HG03457 (cell line): ENCODE measurements around the gene C1orf198.
A peak's percentile ranks its signal among the peaks of the same experiment; 100 is the strongest.

ENCODE experiments used
- ATAC-seq: cut with Tn5 transposase; IDR thresholded peaks from one replicate; pipeline ENCODE4 v1.9.1; 2021; ENCODE audit warnings: moderate number of reproducible peaks; ENCODE audit not compliant: unreplicated experiment

C1orf198 gene

GRCh38 chr1:230894032-230894431, 25.7 kb upstream of the C1orf198 start:
- ATAC-seq: no peak

GRCh38 chr1:230892018-230892491, 23.7 kb upstream of the C1orf198 start:
- no peak for ATAC-seq

GRCh38 chr1:230891413-230891812, 23.1 kb upstream of the C1orf198 start:
- ATAC-seq: no peak

GRCh38 chr1:230884646-230885045, 16.3 kb upstream of the C1orf198 start:
- no peak for ATAC-seq

GRCh38 chr1:230883967-230884366, 15.6 kb upstream of the C1orf198 start:
- no peak for ATAC-seq

- ATAC-seq: no peak
Measured at GRCh38 chr1:230879778-230880177, 11.5 kb upstream of the C1orf198 start.

GRCh38 chr1:230878591-230878990, 10.3 kb upstream of the C1orf198 start:
- no peak for ATAC-seq

GRCh38 chr1:230877924-230878590, 9.7 kb upstream of the C1orf198 start:
- ATAC-seq: no peak

- ATAC-seq: no peak
Measured at GRCh38 chr1:230877146-230877923, 9.0 kb upstream of the C1orf198 start.

- ATAC-seq: no peak
Measured at GRCh38 chr1:230876660-230877059, 8.3 kb upstream of the C1orf198 start.

- no peak for ATAC-seq
Measured at GRCh38 chr1:230875370-230875769, 7.0 kb upstream of the C1orf198 start.

- no peak for ATAC-seq
Measured at GRCh38 chr1:230870916-230871315, 2.6 kb upstream of the C1orf198 start.

- no peak for ATAC-seq
Measured at GRCh38 chr1:230869500-230869899, 1.2 kb upstream of the C1orf198 start.

- ATAC-seq: peak; percentile 49
Measured at GRCh38 chr1:230868736-230869385, 540 bp upstream of the C1orf198 start.

GRCh38 chr1:230867101-230867902, 1.0 kb downstream of the C1orf198 start:
- no peak for ATAC-seq

- no peak for ATAC-seq
Measured at GRCh38 chr1:230866171-230867070, 1.9 kb downstream of the C1orf198 start.

- no peak for ATAC-seq
Measured at GRCh38 chr1:230865062-230865817, 3.1 kb downstream of the C1orf198 start.

- no peak for ATAC-seq
Measured at GRCh38 chr1:230864441-230864840, 3.9 kb downstream of the C1orf198 start.

GRCh38 chr1:230863449-230863848, 4.9 kb downstream of the C1orf198 start:
- no peak for ATAC-seq
